ENCODE results near the gene PRAMEF17.
"Not testable (repeated sequence)": the region's sequence is repeated elsewhere in the genome, so short reads cannot be mapped to it uniquely, and the experiment has no call there.

The PRAMEF17 gene, protein sequence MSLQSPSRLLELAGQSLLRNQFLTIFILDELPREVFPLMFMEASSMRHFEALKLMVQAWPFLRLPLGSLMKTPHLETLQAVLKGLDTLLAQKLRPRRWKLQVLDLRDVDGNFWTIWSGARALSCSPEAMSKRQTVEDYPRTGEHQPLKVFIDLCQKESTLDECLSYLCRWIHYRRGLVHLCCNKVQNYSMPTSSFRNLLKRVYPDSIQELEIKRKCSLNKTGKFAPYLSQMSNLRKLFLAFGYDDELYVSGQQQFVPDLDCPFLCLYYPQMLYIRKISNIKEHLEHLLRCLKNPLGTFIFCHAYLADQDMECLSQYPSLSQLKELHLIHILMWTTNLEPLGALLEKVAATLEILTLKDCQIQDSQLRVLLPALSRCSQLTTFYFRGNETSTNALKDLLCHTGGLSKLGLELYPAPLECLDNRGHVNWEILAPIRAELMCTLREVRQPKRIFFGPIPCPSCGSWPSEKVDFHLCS

DNA sequence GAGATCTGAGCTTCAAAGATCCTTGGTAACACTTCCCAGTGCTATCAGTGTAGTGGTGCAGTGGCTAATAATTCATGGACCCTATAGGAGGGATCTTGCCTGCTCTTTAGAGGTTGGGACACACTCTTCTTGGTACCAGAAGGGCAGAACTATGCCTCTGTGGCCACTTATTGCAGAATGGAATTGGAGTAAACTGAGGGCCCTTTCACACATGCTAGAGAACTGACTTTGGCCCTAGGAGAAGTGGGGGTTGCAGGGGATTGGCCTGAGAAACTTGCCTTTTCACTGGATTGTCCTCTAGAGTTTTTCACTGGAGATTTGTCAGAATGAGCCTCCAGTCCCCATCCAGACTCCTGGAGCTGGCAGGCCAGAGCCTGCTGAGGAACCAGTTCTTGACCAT lies at the start of gene PRAMEF17:
Gene PRAMEF17, plus strand, starts transcription at position 301 of the 400 bp plus-strand sequence. Its CDS starts 26 bp downstream, at position 327.
- not testable (repeated sequence) for DNase-seq (ENCODE audit: low spot score)

DNA sequence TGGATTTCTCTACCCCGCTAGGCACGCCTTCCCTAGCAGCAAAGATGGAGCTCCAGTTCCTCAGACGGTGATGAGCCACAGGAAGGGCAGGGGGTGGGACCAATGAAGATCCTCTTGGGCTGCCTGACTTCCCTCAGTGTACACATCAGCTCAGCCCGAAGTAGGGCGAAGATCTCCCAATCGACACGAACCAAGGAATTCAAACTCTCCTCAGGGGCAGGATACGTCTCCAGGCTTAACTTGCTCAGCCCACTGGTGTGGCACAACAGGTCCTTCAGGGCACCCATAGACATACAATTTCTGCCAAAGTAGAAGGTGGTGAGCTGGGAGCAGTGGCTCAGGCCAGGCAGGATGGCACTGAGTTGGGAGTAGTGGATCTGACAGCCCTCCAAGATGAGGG lies 46.9 kb upstream of the PRAMEF17 start:
- DNase-seq (ENCODE audit: low spot score): not testable (repeated sequence)

DNA sequence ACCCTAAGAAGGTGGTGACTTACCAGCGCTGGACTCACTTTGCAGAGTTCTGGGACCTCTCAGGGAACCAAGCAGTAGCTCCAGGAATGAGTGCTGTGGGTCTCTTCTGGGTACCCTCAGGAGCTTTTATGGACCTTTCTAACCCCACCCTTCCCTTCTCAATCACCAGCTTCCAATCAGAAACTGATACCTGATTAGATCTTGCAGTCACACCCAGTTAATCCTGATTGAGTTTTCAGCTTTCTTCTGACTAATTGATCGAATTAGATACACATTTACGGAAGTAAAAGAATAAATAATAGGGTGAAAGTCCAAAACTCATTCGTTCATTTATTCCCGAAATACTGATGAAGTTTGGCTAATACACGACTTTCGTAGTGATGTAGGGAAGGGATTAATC lies 42.4 kb upstream of the PRAMEF17 start, which contains the start of gene PRAMEF14:
Gene PRAMEF14, minus strand, starts transcription at position 101 of the 400 bp plus-strand sequence. CDS start 1,820 bp downstream, outside the sequence.
- not testable (repeated sequence) for DNase-seq (ENCODE audit: low spot score)

DNA sequence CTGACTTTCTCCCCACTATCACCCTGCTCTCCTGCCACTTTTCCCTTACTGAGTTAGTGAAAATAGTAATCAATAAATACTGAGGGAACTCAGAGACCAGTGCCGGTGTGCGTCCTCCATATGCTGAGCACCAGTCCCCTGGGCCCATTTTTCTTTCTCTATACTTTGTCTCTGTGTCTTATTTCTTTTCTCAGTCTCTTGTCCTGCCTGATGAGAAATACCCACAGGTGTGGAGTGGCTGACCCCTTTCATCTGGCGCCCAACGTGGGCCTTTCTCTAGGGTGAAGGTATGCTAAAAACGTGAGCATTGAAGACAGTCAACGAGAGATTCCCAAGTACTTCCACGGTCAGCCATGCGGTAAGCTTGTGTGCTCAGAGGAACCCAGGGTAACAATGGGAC lies 36.0 kb upstream of the PRAMEF17 start:
- DNase-seq (ENCODE audit: low spot score): not testable (repeated sequence)

DNA sequence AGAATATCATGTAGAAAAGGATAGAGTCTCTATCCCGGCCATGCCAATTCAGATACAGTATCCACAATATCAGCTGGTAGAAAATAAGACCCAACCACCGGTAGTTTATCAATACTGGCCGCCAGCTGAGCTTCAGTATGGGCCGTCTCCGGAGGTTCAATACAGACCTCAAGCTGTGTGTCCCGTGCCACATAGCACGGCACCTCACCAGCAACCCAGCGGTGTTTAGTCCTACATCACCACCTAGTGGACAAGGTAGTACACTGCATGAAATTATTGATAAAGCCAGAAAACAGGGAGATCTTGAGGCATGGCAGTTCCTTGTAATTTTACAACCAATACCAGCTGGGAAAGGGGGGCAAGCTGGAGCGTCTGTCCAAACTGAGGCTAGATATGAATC lies 35.0 kb upstream of the PRAMEF17 start:
- not testable (repeated sequence) for DNase-seq (ENCODE audit: low spot score)

DNA sequence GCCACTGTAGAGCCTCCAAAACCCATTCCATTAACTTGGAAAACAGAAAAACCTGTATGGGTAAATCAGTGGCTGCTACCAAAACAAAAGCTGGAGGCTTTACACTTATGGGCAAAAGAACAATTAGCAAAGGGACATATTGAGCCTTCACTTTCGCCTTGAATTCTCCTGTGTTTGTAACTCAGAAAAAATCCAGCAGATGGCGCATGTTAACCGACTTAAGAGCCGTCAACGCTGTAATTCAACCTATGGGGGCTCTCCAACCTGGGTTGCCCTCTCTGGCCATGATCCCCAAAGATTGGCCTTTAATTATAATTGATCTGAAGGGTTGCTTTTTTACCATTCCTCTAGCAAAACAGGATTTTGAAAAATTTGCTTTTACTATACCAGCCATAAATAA lies 32.7 kb upstream of the PRAMEF17 start:
- DNase-seq (ENCODE audit: low spot score): peak; percentile 6

DNA sequence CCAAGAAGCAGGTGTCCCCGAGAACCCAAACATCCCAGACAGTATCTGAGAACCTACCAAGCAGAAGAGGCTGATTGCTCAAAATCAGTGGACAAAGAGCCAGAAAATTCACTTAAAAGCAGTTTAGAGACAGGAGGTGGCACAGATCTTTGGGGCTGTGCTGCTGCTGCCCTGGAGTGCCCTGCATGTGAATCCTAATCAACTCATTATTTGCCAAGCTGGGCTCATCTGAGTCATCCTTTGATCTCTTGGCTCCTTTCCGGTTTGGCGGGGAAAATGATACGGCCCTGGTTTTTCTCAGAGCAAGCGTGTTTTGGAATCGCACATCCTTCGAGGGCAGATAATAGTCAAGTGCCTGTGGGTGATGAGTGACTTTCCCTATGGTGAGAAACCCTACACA lies 27.1 kb upstream of the PRAMEF17 start:
- not testable (repeated sequence) for DNase-seq (ENCODE audit: low spot score)

DNA sequence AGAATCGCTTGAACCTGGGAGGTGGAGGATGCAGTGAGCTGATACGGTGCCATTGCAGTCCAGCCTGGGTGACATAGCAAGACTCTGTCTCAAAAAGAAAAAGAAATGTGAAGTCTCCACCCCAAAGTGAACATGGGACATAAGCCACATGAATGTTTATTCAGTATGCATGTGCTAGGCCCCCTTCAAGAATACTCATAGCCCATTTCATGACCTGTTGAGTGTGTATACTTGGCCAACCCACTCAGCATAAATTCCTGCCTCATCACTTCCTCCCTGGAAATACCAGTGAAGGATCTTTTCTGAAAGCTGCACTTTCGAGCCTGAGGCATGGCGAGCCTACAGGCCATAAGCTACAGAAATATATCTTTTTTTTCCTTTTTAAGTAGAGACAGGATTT lies 24.5 kb upstream of the PRAMEF17 start:
- not testable (repeated sequence) for DNase-seq (ENCODE audit: low spot score)

DNA sequence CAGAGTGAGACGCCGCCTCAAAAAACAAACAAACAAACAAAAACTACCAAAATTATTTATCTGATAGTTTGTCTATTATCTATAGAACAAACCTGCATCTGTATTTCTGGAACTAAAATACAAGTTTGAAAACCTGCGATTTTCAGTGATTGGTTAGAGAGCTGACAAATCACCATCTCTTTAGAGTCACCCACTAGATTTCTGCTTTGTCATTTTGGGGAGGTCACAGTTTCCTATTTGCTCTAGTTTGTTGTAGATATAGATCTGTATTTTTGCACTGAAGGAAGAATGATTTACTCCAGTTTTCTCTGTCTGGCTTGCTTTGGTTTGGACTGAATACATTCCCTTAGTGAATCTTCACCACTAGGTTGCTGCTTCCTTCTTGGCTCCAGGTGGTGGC lies 22.9 kb upstream of the PRAMEF17 start:
- DNase-seq (ENCODE audit: low spot score): not testable (repeated sequence)

DNA sequence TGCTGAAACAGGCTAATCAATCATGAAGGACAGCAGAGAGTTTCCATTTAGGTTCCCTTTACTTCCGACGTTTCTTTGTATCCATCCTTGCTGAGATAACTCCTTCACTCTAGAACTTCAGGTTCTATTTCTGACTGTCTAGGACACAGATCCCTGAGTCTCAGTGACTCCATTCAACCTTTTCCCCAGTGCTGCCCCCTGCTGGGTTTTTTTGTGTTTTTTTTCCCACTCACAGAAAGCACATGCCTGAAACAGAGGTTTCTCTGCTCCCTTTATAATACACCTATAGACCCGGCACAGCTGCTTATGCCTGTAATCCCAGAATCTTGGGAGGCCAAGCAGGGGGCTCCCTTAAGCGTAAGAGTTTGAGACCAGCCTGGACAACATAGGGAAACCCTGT lies 20.9 kb upstream of the PRAMEF17 start:
- DNase-seq (ENCODE audit: low spot score): not testable (repeated sequence)

DNA sequence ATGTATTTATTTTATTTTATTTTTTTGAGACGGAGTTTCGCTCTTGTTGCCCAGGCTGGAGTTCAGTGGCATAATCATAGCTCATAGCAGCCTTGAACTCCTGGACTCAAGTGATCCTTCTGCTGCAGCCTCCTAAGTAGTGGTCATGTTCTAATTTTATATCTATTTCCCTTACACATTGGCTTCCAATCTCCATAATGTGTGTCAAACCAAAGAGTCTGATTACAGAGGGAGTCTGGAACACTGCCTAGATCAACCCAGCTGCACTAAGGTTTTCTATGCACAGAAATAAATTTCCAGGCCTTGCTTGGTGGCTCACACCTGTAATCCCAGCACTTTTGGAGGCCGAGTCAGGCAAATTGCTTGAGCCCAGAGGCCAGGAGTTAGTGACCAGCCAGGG lies 10.4 kb upstream of the PRAMEF17 start:
- DNase-seq (ENCODE audit: low spot score): not testable (repeated sequence)

DNA sequence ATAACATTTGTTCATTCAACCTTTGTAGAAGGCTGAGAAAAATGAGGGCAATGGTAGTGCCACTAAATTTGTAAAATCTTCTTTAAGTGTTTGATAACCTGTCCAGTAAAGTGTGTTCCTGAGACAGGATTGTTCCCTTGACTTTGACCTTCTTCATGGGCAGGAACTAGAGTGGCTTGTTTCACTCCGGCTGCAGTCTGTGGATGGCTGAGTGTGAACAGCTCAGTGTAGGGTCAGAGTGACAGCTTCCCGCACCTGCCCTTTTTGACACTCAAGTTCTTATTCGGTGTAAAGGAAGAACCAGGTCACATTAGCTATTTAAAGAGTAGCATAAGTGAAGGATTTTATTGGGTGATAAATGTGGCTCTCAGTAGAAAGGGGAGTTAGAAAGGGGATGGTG lies 9.1 kb upstream of the PRAMEF17 start:
- DNase-seq (ENCODE audit: low spot score): not testable (repeated sequence)

DNA sequence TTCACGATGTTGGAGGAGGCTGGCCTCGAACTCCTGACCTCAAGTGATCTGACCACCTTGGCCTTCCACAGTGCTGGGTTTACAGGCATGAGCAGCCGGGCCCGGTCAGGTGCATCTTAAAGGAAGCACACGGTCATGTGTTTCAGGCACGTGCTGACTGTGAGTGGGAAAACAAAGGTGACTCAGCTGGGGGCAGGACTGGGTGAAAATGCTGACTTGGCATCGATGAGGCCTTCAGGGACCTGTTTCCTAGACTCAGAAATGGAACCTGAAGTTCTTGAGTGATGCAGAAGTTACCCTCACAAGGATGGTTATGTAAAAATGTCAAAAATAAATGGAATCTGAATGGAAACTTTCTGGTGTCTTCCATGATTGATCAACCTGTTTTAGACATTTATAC lies 3.6 kb downstream of the PRAMEF17 start:
- not testable (repeated sequence) for DNase-seq (ENCODE audit: low spot score)

DNA sequence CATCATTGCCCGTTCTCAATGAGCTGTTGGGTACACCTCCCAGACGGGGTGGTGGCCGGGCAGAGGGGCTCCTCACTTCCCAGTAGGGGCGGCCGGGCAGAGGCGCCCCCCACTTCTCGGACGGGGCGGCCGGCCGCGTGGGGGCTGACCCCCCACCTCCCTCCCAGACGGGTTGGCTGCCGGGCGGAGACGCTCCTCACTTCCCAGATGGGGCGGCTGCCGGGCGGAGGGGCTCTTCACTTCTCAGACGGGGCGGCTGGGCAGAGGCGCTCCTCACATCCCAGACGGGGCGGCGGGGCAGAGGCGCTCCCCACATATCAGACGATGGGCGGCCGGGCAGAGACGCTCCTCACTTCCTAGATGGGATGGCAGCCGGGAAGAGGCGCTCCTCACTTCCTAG lies 5.3 kb downstream of the PRAMEF17 start:
- DNase-seq (ENCODE audit: low spot score): not testable (repeated sequence)

DNA sequence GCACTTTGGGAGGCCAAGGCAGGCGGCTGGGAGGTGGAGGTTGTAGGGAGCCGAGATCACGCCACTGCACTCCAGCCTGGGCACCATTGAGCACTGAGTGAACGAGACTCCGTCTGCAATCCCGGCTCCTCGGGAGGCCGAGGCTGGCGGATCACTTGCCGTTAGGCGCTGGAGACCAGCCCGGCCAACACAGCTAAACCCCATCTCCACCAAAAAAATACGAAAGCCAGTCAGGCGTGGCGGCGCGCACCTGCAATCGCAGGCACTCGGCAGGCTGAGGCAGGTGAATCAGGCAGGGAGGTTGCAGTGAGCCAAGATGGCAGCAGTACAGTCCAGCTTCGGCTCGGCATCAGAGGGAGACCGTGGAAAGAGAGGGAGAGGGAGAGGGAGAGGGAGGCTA lies 5.9 kb downstream of the PRAMEF17 start:
- not testable (repeated sequence) for DNase-seq (ENCODE audit: low spot score)

DNA sequence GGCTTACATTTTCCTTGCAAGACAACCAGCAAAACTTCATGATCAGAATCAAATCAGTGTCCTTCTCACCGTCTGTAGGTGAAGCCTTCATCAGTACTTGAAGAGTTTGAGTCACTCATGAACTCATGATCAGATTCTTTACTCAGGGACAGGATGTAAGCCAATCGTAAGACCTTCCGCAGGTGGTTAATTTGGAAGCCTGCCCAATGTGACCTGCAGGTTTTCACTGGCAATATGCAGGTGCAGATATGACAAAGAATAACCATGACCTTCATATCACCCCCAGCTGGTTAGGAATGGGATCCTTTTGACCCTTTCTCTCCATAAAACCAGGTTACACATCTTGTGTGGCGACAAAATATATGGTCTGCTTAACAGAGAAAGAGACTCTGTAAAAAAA lies 18.4 kb downstream of the PRAMEF17 start:
- no peak for DNase-seq (ENCODE audit: low spot score)

DNA sequence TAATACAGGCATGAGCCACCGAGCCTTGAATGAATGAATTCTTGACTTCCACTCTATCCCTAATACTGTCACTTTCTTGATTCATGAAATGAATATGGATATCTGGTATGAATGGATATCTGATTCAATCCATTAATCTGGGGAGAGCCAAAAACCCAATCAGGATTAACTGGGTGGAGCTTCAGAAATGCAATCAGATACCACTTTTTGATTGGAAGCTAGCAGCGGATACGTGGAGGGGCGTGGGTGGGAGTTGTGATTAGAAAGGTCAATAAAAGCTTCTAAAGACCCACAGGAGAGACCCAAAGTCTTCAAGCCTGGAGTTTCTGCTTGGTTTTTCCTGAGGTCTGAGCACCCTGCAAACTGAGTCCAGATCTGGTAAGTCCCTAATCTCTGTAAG lies 20.7 kb downstream of the PRAMEF17 start, which contains the start of gene PRAMEF20:
Gene PRAMEF20, plus strand, starts transcription at position 301 of the 400 bp plus-strand sequence. CDS start 5,905 bp downstream, outside the sequence.
- not testable (repeated sequence) for DNase-seq (ENCODE audit: low spot score)

DNA sequence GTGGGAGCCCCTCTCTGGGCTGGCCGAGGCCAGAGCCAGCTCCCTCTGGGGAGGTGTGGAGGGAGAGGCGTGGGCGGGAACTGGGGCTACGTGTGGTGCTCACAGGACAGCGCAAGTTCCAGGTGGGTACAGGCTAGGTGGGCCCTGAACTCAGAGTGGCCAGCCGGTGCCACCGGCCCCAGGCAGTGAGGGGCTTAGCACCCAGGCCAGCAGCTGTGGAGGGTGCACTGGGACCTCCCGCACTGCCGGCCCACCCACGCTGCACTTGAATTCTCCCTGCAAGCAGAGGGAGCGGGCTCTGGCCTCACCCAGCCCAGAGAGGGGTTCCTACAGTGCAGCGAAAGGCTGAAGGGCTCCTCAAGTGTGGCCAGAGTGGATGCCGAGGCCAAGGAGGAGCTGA lies 41.1 kb downstream of the PRAMEF17 start:
- no peak for DNase-seq (ENCODE audit: low spot score)

DNA sequence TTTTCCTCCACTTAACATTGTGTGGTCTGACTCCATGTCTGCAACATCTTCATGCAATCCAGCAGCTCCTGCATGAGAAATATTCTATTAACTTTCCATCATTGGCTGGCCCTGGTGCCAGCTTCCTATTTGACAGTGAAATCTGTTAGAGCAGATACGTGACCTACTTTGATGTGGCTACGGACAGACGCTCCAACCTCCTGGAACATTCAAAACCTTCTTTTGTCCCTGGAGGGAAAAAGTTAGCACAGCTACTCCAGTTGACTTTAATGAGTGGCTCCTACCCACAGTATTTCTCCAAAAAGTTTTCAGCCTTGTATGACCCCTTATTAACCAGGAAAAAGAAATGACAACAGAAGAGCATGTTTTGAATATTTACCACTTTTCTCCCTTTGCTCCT lies 42.8 kb downstream of the PRAMEF17 start:
- DNase-seq (ENCODE audit: low spot score): no peak

DNA sequence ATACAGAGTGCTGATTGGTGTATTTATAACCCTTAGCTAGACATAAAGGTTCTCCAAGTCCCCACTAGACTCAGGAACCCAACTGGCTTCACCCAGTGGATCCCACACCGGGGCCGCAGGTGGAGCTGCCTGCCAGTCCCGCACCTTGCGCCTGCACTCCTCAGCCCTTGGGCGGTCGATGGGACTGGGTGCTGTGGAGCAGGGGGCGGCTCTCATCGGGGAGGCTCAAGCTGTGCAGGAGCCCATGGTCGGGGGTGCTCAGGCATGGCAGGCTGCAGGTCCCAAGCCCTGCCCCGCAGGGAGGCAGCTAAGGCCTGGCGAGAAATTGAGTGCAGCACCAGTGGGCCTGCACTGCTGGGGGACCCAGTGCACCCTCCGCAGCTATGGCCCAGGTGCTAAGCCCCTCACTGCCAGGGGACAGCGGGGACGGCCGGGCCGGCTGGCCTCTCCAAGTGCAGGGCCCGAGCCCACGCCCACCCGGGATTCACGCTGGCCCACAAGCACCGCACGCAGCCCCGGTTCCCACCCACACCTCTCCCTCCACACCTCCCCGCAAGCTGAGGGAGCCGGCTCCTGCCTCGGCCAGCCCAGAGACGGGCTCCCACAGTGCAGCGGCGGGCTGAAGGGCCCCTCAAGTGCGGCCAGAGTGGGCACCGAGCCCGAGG lies 44.4 kb downstream of the PRAMEF17 start:
- DNase-seq (ENCODE audit: low spot score): not testable (repeated sequence)

DNA sequence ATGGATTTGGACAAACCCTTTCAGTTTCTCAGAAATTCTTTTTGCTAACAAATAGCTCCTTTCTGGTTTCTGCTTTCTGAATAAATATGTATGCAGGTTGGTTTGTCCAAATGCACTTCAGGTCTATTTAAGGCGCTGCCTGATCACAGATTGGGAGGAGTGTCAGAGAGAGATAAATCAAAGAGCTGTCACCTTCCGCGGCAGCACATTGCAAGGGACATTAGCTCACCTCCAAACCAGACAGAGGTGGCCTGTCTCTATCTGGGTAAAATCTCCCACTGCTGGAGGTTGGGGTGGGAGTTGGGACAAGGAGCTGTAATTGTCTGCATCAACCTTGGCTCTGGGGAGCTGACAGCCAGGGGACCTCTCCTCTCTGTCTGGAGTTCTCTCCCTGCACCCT lies 46.0 kb downstream of the PRAMEF17 start:
- no peak for DNase-seq (ENCODE audit: low spot score)

DNA sequence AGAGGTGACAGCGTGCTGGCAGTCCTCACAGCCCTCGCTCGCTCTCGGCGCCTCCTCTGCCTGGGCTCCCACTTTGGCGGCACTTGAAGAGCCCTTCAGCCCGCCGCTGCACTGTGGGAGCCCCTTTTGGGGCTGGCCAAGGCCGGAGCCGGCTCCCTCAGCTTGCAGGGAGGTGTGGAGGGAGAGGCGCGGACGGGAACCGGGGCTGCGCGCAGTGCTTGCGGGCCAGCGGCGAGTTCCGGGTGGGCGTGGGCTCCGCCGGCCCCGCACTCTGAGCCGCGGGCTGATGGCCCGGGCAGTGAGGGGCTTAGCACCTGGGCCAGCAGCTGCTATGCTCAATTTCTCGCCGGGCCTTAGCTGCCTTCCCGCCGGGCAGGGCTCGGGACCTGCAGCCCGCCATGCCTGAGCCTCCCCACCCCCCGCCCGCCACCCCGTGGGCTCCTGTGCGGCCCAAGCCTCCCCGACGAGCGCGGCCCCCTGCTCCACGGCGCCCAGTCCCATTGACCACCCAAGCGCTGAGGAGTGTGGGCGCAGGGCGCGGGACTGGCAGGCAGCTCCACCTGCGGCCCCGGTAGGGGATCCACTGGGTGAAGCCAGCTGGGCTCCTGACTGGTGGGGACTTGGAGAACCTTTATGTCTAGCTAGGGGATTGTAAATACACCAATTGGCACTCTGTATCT lies 49.8 kb downstream of the PRAMEF17 start:
- DNase-seq (ENCODE audit: low spot score): not testable (repeated sequence)
